HG03095 (cell line): ENCODE measurements around the gene CRYBA4.

Source experiments
- ATAC-seq: cut with Tn5 transposase; IDR thresholded peaks from one replicate; pipeline ENCODE4 v1.9.1; 2021; ENCODE audit warnings: moderate library complexity; ENCODE audit not compliant: unreplicated experiment

Gene CRYBA4

GRCh38 chr22:26621663-26622062 is at the start of gene CRYBA4:
CRYBA4 (plus strand) TSS chr22:26621963; CDS start chr22:26622597, 634 bp downstream.
- ATAC-seq = no peak

DNA sequence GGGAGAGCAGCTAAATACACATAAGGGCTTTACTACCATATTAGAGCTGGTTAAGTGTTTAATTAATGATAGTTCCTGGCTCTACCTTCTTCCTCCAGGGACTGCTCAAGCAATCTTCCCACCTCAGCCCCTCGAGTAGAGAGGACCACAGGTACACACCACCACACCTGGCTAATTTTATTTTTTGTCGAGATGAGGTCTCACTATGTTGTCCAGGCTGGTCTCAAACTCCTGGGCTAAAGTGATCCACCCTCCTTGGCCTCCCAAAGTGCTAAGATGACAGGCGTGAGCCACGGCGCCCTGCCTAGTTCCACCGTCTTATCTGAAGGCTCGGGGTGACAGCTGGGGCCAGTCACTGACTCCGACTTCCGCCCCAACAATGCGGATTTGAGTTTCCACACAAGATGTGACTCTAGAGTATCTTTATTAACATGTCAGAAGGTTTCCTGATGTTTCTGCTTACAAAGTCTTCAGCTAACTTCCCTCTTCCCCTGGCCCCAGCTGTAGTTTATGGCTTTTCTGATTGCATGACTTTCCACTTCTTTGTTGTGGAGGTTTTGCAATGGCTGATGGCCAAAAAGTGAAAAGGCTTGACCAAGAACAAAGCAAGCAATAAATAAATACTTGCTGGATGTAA is 48.6 kb upstream of the CRYBA4 start:
- no peak for ATAC-seq

DNA sequence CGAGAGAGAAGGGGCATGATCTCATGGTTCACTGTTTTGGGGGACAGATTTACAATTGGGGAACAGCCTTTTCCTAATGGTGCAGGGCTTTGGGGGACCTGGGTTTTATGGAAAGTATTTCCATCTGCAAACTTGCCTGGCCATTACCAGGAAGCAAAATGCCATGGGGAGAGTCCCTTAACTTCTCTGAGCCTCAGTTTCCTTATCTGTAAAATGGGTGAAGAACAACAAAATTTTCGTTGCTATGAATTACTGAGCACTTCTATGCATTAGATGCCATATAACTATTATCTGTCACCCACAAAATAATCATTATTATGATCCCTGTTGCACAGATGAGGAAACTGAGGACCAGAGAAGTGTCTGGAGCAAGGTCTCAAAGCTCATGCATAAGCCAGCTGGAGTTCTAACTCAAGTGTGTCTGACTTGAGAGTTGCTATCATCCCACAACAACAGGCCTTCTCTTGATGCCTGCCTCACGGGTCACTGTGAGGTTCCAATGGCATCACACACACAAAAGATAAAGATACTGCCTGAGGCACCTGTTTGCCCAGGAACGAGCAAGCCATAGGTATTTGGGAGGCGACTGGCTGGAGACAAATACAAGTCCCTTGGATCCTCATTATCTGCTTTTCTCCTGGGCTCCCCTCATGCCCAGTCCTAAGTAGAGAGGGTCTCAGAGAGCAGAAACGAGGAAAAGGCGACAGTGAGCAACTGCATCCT is 47.6 kb upstream of the CRYBA4 start:
- no peak for ATAC-seq

DNA sequence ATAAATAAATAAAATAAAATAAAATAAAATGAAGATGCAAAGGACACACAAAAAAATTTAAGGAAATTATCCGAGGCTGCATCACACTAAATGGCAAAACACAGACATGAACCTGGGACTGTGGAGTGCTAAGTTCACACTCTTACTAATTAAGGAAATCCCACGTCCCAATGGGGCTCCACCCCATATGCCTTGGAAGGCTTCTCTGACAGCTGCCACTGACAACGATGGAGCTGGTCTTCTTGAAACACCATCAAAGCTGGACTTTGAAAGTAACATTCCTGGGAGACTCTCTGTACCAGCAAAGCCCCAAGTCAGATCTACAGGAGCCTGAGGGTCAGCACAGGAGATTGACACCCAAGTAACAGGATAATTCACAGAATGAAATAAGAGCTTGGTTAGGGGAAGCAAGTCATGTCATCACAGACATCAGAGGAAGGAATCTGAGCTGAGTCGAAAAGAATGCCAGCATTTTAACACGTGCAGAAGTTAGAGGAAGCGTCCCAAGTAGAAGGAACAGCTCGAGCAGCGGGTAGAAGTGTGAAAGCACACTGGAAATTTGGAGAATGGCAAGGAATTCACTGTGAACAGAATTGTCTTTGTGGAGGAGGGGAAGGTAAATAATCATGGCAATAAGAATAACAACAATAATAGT is 45.6 kb upstream of the CRYBA4 start:
- no peak for ATAC-seq

DNA sequence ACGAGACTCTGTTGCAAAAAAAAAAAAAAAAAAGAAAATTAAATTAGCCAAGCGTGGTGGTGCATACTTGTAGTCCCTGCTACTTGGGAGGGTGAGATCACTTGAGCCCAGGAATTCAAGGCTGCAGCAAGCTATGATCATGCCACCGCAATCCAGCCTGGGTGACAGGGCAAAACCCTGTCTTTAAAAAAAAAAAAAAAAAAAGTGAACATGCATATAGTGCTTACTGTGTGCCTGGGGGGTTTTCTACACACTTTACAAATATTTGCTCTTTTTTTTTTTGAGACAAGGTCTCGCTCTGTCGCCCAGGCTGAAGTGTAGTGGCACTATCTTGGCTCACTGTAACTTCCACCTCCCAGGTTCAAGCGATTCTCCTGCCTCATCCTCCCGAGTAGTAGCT is 44.7 kb upstream of the CRYBA4 start:
- ATAC-seq = no peak

DNA sequence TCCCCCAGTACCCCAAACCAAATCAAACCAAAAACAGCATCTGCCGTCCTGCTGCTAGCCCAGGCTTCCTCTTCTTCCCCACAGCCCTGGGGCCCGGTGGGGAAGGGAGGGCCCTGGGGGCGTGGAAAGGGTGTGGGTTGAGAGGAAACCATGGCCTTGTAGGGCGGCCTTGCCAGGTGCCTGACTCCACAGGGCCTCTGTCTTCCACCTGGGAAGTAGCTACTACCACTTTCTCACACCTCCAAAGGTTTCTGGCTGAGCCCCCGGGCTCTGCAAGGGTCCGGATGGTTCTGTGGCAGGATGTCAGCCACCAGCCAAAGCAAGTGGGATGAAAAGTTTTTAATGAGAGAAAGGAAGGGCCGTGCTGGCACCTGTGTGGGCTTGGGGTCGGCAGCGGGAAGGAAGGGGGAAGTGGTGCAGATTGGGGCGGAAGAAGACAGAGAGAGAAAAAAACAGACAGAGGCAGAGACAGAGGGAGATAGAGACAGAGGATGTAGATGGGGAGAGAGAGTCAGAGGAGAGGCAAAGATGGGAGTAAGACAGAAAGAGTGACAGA is 42.4 kb upstream of the CRYBA4 start:
- ATAC-seq = peak; percentile 66

- no peak for ATAC-seq
Measured at GRCh38 chr22:26580240-26580962, 41.4 kb upstream of the CRYBA4 start.

DNA sequence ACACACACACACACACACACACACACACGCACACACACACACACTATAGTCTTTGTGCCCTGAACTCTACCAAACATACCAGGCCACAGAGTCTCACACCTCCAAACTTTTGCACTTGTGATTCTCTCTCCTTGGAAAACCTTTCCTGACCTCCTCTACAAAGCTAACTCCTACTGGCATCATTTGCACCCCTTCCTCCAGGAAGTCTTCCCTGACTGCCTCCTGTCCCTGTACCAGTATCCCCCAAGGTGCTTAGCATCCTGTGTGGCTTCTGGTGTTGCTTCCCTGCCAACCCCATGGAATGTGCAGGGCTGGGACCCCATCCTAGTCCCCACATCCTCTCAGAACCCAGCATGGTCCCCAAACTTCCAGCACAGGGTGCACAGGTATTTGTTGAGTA is 40.7 kb upstream of the CRYBA4 start:
- no peak for ATAC-seq

DNA sequence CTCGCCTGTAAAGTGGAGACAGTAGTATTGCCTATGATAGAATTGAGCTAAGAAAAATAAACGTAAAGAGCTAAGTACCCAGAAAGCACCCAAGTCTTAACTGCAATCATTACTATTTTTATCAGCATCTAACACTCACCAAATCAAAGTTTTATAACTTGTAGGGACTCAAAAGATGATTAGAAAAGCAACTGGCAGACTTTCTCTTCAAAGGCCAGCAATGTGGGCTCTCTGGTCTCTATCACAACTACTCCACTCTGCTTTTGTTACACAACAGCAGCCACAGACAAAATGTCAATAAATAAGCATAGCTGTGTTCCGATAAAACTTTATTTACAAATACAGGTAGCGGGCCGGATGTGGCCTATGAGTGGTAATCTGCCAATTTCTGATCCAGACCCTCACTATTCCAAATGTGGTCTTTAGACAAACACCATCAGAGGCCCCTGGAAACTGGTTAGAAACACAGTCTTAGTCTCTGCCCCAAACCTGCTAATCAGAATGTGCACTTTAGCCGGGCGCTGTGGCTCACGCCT is 40.1 kb upstream of the CRYBA4 start:
- ATAC-seq = no peak

- no peak for ATAC-seq
Measured at GRCh38 chr22:26584010-26584409, 37.8 kb upstream of the CRYBA4 start.

DNA sequence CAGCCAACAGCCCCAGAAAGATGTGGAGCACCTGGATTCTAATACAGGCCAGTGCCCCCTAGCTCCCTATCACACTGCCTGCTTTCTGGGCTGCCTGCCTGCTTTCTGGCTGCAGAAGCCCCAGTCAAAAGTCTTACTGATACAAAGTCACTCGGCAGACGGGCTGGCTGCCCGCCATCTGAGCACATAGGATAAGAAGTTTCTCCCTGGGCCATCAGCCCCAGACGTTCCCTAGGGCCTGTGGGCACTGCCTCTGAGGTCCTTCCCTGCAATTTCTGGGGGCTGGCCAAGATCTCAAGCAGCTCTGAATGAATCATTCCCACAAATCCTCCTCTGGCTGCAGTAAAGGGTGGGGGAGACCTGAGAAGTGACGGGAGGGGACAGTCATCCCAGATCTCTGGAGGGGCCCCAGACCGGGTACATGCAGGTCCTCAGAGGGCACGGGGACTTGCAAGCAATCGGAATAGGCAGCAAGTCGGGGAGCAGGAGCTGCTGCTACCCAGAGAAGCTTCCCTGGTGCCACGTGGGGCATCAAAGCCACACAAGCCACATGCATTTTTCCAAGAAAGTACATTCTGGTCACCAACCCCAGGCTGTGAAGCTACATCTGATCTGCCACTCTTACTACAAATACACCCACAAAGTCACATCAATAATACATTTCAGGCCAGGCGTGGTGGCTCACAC is 36.5 kb upstream of the CRYBA4 start:
- ATAC-seq = no peak

GRCh38 chr22:26586556-26587325 is 35.0 kb upstream of the CRYBA4 start:
- no peak for ATAC-seq

DNA sequence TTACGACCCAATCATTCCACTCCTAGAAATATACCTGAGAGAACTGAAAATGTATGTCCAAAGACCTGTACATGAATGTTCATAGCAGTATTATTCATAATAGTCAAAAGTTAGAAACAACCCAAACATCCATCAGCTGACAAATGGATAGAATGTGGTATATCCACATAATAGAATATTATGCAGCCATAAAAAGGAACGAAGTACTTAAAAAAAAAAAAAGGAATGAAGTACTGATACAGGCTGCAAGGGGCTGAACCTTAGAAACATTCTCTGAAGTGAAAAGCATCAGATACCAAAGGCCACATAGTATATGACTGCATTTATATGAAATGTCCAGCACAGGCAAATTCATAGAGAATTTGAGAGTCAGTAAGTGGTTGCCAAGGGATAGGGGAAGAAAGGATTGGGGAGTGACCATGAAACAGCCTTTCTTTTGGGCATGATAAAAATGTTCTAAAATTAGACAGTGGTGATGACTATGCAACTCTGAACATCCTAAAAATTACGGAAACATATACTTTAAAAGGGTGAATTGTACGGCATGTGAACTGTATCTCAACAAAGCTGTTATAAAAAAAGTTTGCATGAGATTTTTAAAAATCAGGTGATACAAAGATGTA is 33.7 kb upstream of the CRYBA4 start:
- ATAC-seq = no peak

- no peak for ATAC-seq
Measured at GRCh38 chr22:26588729-26589366, 32.9 kb upstream of the CRYBA4 start.

DNA sequence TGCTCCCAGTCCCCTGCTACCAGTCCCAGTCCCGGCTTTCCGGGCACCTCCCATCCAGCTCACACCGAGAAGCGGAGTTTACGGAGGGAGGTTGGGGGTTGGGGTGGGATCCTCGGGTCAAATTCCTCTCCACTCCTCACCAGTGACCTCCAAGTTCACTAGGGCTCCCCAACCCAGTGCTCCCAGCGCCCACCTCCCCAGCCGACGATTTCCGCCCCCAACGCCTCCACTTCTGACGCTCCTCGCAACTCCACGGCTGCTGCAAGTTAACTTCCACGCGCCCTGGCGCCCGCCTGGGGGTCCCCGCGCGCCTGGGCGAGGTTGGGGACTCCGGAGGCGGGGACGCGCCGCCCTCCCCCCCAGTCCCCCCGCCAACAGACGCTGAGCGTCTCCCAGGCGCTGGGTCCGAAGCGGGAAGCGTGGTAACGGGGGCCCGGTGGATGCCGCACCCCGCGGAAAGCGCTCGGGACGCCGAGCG is 32.4 kb upstream of the CRYBA4 start:
- peak; percentile 11 for ATAC-seq

GRCh38 chr22:26589845-26590736 is 31.7 kb upstream of the CRYBA4 start, which contains the start of gene TPST2:
TPST2 (minus strand) TSS chr22:26590132; CDS start chr22:26541630, 48,502 bp downstream.
- ATAC-seq = peak; percentile 69

DNA sequence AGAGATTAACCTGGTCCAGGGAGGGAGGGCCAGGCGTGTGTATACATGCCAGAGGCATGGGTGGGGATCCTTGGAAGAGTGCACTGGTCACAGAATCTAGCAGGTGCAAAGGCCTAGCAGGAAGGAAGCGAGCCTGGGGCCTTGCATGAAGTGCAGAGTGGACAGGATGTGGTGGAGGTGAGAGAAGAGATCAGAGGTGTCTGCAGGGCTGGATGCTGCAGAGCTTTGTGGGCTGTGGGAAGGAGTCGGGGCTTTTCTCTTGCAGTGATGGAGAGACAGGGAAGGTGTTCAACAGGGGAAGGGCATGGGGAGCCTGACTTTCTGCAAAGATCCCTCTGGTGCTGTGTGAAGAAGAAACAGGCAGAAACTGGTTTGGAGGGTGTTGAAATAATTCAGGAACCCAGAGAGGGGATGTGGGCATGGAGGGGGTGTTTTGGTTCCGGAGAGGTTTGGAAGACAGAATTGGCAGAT is 29.3 kb upstream of the CRYBA4 start:
- peak; percentile 55 for ATAC-seq
